Esophagus muscularis mucosa (tissue), 4 donors: Measurements from ENCODE around the gene PAM. TPM values are rescaled to one million over a fixed set of nuclear protein-coding genes. Genes with fewer than 3 reads are reported as not detected.

Source experiments
- DNase-seq: peaks from one replicate; pipeline ENCODE4 v3.0.0-alpha.2; 2017; ENCODE audit errors: extremely low spot score
- H3K27ac ChIP-seq, 4 donors: fragments of 200-600 bp; sonication (generic); replicated peaks in 1 of 4; 1 replicate in 3 of 4; 2 replicates in 1 of 4; pipeline ENCODE4 v1.5.1; 2016 to 2019; ENCODE audit warnings: mild to moderate bottlenecking in 1 of 4
- H3K27me3 ChIP-seq, 4 donors: fragments of 200-600 bp; sonication (generic); one replicate each; pipeline versions ENCODE4 v1.5.1 to v1.6.0; 2016 to 2019
- H3K36me3 ChIP-seq, 4 donors: fragments of 200-600 bp; sonication (generic); one replicate each; pipeline ENCODE4 v1.5.1; 2016 to 2019
- H3K4me1 ChIP-seq, 4 donors: fragments of 200-600 bp; sonication (generic); one replicate each; pipeline ENCODE4 v1.5.1; 2016 to 2019
- H3K4me3 ChIP-seq, 4 donors: fragments of 200-600 bp; sonication (generic); 1 replicate in 2 of 4; 2 replicates in 2 of 4; pipeline ENCODE4 v1.5.1; 2016 to 2019; ENCODE audit warnings: mild to moderate bottlenecking in 4 of 4, moderate library complexity in 1 of 4
- H3K9me3 ChIP-seq, 4 donors: fragments of 200-600 bp; sonication (generic); 1 replicate in 3 of 4; 2 replicates in 1 of 4; pipeline ENCODE4 v1.5.1; 2016 to 2019
- EP300 ChIP-seq: sonication (generic); formaldehyde crosslinking; IDR thresholded peaks from one replicate; pipeline ENCODE4 v1.6.1; 2017; ENCODE audit warnings: antibody characterized with exemption
- POLR2A ChIP-seq: fragments of 450-650 bp; IDR thresholded peaks from one replicate; pipeline ENCODE4 v1.6.1; 2017; ENCODE audit warnings: antibody characterized with exemption, moderate library complexity, mild to moderate bottlenecking, low read depth
- POLR2AphosphoS5 ChIP-seq, 2 donors: sonication (generic); formaldehyde crosslinking; IDR thresholded peaks; one replicate each; pipeline ENCODE4 v1.6.1; 2017; ENCODE audit warnings: antibody characterized with exemption in 2 of 2
- WGBS: methylation state at CpG from one replicate; pipeline ENCODE4 v1.1.5; 2018; 5-methylcytosine and 5-hydroxymethylcytosine counted together
- intact Hi-C: fragments of 100-400 bp; cut with DNase I; formaldehyde crosslinking; loops from one replicate; pipeline ENCODE4 v1.15.1; 2023
- total RNA-seq, 4 donors: library from RNA; depleted of rRNA; stranded (reverse); fragments of >200 nt; gene quantifications; one replicate each; pipeline versions ENCODE4 v1.1.0 to v1.2.1, GENCODE V29; 2016
- TF ChIP-seq, protein P1 (sequence below), 3 experiments: fragments of 200-600 bp in 2 of 3; fragments of 450-650 bp in 1 of 3; sonication (generic) in 2 of 3; IDR thresholded peaks; one replicate each; pipeline ENCODE4 v1.5.1; 2017 to 2019; ENCODE audit warnings: antibody characterized with exemption in 3 of 3, mild to moderate bottlenecking in 2 of 3, moderate library complexity in 1 of 3

Gene PAM
- total RNA-seq, 4 donors from 2014 or later, result 212 to 250 (median 227) TPM

DNA sequence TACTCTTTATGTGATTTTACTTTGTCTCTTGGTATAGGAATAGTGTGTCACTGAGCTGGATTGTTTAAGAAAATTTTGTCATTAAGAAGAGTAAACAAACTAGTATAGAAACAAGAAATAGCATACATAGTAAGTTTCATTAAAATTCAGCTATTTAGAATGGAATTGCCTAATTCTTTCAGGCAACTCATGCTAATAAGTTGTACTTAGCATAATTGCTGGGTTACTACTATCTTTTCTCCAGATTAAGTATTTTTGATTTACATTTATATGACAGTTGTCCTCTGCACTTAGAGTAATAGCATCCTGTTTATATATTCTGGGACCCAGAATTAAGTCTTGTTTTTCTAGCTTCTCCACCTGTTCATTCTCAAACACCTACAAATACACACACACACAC, 85.9 kb downstream of the PAM start:
- Histone ChIP-seq H3K4me1 (peaks cover 0 to 7% (median 5%) of the 10 kb centered on the region in 4 donors), H3K9me3 (no peaks in the 10 kb centered on the region), H3K36me3 (no peaks in the 10 kb centered on the region), H3K27me3 (no peaks in the 10 kb centered on the region), H3K27ac (no peak overlapping the region), H3K4me3 (no peak overlapping the region)
- DNase-seq, result no peak
- TF ChIP-seq POLR2AphosphoS5 (IDR thresholded peaks at IDR 0.05) (no peak), EP300 (no peak)
- intact Hi-C loops, result no loop called here

DNA sequence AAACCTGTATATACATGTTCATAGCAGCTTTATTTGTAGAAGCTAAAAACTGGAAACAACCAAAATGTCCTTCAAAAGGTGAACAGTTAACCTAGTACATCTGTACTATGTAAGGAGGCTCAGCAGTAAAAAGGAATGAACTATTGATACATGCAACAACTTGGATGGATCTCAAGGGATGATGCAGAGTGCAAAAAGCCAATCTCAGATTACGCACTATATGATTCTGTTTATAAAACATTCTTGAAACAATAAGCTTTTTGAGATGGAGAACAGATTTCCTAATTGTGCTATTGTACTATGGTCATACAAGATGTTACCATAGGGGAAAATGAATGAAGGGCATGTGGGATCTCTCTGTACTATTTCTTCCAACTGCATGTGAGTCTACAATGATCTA, 88.9 kb downstream of the PAM start:
- H3K27me3 ChIP-seq, result no peaks in the 10 kb centered on the region
- no peaks in the 10 kb centered on the region for H3K36me3 ChIP-seq
- intact Hi-C loops, result no loop called here
- 88% methylated on average over 1 of the region's 1 CpG for WGBS
- no peak overlapping the region for H3K27ac ChIP-seq
- H3K9me3 ChIP-seq, result no peaks in the 10 kb centered on the region
- no peak for DNase-seq
- no peaks in the 10 kb centered on the region for H3K4me1 ChIP-seq
- no peak overlapping the region for H3K4me3 ChIP-seq
- TF ChIP-seq, protein P1, sequence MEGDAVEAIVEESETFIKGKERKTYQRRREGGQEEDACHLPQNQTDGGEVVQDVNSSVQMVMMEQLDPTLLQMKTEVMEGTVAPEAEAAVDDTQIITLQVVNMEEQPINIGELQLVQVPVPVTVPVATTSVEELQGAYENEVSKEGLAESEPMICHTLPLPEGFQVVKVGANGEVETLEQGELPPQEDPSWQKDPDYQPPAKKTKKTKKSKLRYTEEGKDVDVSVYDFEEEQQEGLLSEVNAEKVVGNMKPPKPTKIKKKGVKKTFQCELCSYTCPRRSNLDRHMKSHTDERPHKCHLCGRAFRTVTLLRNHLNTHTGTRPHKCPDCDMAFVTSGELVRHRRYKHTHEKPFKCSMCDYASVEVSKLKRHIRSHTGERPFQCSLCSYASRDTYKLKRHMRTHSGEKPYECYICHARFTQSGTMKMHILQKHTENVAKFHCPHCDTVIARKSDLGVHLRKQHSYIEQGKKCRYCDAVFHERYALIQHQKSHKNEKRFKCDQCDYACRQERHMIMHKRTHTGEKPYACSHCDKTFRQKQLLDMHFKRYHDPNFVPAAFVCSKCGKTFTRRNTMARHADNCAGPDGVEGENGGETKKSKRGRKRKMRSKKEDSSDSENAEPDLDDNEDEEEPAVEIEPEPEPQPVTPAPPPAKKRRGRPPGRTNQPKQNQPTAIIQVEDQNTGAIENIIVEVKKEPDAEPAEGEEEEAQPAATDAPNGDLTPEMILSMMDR (IDR thresholded peaks at IDR 0.05), result no peak
- TF ChIP-seq POLR2A (no peak), EP300 (no peak), POLR2AphosphoS5 (IDR thresholded peaks at IDR 0.05) (no peak)

DNA sequence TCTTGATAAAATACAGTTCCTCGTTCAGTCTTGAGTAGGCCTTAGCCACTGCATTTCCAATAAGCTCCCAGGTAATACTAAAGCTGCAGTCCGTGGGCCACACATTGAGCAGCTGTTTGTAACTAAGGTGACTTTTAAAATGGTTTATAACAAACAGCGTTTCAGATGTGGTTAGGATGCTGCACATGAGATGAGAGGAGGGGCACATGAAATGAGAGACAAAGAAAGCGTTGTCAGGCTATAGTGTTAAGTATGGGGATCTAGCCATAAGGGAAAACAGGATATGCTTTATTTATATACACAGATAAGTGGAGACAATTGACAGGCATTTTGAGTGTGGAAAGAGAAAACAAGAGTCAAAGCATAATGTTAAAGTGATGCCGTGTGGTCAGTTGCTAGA, 89.9 kb downstream of the PAM start:
- H3K36me3 ChIP-seq, result no peaks in the 10 kb centered on the region
- no peak overlapping the region for H3K4me3 ChIP-seq
- no peak for TF ChIP-seq POLR2A
- TF ChIP-seq POLR2AphosphoS5 (IDR thresholded peaks at IDR 0.05), result no peak
- TF ChIP-seq EP300, result no peak
- TF ChIP-seq, protein P1 (IDR thresholded peaks at IDR 0.05), result no peak
- H3K27ac ChIP-seq, result no peak overlapping the region
- 82% methylated on average over 5 of the region's 5 CpGs for WGBS
- no peaks in the 10 kb centered on the region for H3K9me3 ChIP-seq
- H3K4me1 ChIP-seq, result peaks cover 0 to under 1% (median under 1%) of the 10 kb centered on the region in 4 donors
- DNase-seq, result no peak
- intact Hi-C loops, result no loop called here
- H3K27me3 ChIP-seq, result no peaks in the 10 kb centered on the region

DNA sequence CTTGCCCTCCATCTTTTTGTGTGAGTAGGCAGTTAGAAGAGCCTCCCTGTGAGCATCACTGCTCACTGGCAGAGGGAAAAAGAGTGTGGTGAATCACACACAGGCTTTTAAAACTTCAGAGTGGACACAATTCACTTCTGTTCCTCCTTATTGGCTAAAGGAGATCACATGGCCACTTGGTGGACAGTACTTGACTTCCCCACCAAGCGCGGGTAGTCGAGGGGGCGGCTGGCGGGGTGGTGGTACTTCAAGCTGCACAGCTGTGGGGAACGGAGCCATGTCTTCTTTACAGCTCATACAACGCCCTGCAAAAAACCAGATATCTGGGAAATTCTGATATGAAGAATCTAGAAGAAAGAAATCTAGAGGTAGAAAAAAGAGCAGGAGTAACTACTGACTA, 95.4 kb downstream of the PAM start:
- H3K4me1 ChIP-seq, result peaks cover 0 to 7% (median 3%) of the 10 kb centered on the region in 4 donors
- intact Hi-C loops, result no loop called here
- 96% methylated on average over 7 of the region's 7 CpGs for WGBS
- DNase-seq, result no peak
- no peaks in the 10 kb centered on the region for H3K9me3 ChIP-seq
- H3K36me3 ChIP-seq, result no peaks in the 10 kb centered on the region
- H3K4me3 ChIP-seq, result no peak overlapping the region
- no peaks in the 10 kb centered on the region for H3K27me3 ChIP-seq
- TF ChIP-seq POLR2A (no peak), POLR2AphosphoS5 (IDR thresholded peaks at IDR 0.05) (no peak), EP300 (no peak)
- TF ChIP-seq, protein P1 (IDR thresholded peaks at IDR 0.05), result no peak
- no peak overlapping the region for H3K27ac ChIP-seq

DNA sequence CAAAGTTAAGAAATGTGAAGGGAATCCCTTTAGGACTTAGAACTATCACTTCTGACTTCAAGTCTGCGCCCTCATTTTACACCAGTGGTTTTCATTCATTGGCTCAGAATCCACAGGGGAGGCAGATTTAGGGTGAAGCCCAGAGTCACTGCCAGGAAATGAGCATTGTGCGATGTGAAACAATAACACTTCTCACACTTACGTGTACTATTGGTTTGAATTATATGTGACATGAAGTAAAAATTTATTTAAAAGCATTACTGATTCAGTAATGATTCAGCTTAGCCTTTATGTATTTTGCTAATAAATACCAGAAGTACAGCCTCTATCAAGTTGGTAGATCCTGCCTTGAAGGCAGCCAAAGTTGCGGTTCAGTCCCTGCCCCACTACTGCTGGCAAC, 98.6 kb downstream of the PAM start:
- Histone ChIP-seq H3K27ac (no peak overlapping the region), H3K27me3 (no peaks in the 10 kb centered on the region), H3K9me3 (no peaks in the 10 kb centered on the region), H3K36me3 (no peaks in the 10 kb centered on the region), H3K4me3 (no peak overlapping the region), H3K4me1 (peaks cover 0 to 24% (median 15%) of the 10 kb centered on the region in 4 donors)
- 90% methylated on average over 4 of the region's 4 CpGs for WGBS
- intact Hi-C loops, result no loop called here
- TF ChIP-seq, protein P1 (IDR thresholded peaks at IDR 0.05), result no peak
- TF ChIP-seq POLR2AphosphoS5 (IDR thresholded peaks at IDR 0.05) (no peak), POLR2A (no peak), EP300 (no peak)
- DNase-seq, result no peak
